PFSK-1 (cell line): ENCODE results near the gene ADD2.

ENCODE experiments used
- TAF1 ChIP-seq: IDR thresholded peaks from 2 replicates; pipeline ENCODE4 v1.6.1; 2012; ENCODE audit warnings: low read length, control low read depth, borderline replicate concordance; ENCODE audit not compliant: insufficient read depth
- TF ChIP-seq, protein P1 (sequence below), 2 experiments: IDR thresholded peaks; 2 replicates each; pipeline versions ENCODE4 v1.6.1 to v1.8.0; 2011 to 2012; ENCODE audit warnings: low read depth in 2 of 2, low read length in 2 of 2, control low read depth in 1 of 2, inconsistent platforms in 1 of 2, mild to moderate bottlenecking in 1 of 2, moderate library complexity in 1 of 2; ENCODE audit not compliant: insufficient read depth in 1 of 2

GRCh38 chr2:70633508-70633907 lies 134.5 kb downstream of the ADD2 start:
- TF ChIP-seq TAF1: no peak
- TF ChIP-seq, protein P1, sequence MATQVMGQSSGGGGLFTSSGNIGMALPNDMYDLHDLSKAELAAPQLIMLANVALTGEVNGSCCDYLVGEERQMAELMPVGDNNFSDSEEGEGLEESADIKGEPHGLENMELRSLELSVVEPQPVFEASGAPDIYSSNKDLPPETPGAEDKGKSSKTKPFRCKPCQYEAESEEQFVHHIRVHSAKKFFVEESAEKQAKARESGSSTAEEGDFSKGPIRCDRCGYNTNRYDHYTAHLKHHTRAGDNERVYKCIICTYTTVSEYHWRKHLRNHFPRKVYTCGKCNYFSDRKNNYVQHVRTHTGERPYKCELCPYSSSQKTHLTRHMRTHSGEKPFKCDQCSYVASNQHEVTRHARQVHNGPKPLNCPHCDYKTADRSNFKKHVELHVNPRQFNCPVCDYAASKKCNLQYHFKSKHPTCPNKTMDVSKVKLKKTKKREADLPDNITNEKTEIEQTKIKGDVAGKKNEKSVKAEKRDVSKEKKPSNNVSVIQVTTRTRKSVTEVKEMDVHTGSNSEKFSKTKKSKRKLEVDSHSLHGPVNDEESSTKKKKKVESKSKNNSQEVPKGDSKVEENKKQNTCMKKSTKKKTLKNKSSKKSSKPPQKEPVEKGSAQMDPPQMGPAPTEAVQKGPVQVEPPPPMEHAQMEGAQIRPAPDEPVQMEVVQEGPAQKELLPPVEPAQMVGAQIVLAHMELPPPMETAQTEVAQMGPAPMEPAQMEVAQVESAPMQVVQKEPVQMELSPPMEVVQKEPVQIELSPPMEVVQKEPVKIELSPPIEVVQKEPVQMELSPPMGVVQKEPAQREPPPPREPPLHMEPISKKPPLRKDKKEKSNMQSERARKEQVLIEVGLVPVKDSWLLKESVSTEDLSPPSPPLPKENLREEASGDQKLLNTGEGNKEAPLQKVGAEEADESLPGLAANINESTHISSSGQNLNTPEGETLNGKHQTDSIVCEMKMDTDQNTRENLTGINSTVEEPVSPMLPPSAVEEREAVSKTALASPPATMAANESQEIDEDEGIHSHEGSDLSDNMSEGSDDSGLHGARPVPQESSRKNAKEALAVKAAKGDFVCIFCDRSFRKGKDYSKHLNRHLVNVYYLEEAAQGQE (IDR thresholded peaks at IDR 0.05; ENCODE audit: insufficient read depth in 1 of 2, low read depth in 2 of 2, low read length in 2 of 2): no peak
